Stimulated activated naive CD8-positive, alpha-beta T cell treated with anti-CD3 and anti-CD28 coated beads, Interleukin-15, Interleukin-2, amounts not matched to agents 100 U/mL and 50 U/mL, for 24 hours (primary cell): Measurements from ENCODE around the gene LACTBL1.
"Not testable (repeated sequence)": the region's sequence is repeated elsewhere in the genome, so short reads cannot be mapped to it uniquely, and the experiment has no call there.

ENCODE experiments used
- ATAC-seq: fragments of 150-1000 bp; cut with Tn5 transposase; one replicate; pipeline ENCODE4 v1.10.0; 2021
- DNase-seq: peaks from one replicate; pipeline ENCODE4 v3.0.0; 2021

Gene LACTBL1

GRCh38 chr1:22976461-22977243 lies 4.0 kb upstream of the LACTBL1 start:
- peak; percentile 83 for ATAC-seq
- DNase-seq: peak; percentile 54

GRCh38 chr1:22976127-22976460 lies 3.4 kb upstream of the LACTBL1 start:
- DNase-seq: no peak
- ATAC-seq: no peak

GRCh38 chr1:22975694-22976093 lies 3.0 kb upstream of the LACTBL1 start:
- DNase-seq (no peak), ATAC-seq (no peak)

GRCh38 chr1:22971611-22972405 lies 858 bp downstream of the LACTBL1 start:
- no peak for ATAC-seq
- DNase-seq: no peak

GRCh38 chr1:22971161-22971560 lies 1.5 kb downstream of the LACTBL1 start:
- no peak for ATAC-seq
- no peak for DNase-seq

- ATAC-seq (no peak), DNase-seq (no peak)
These were observed 2.6 kb downstream of the LACTBL1 start for GRCh38 chr1:22970096-22970495.

GRCh38 chr1:22969304-22969709 lies 3.4 kb downstream of the LACTBL1 start:
- DNase-seq (no peak), ATAC-seq (no peak)

- DNase-seq: no peak
- ATAC-seq: no peak
These were observed 4.8 kb downstream of the LACTBL1 start for GRCh38 chr1:22967833-22968232.

- DNase-seq (no peak), ATAC-seq (no peak)
These were observed 6.4 kb downstream of the LACTBL1 start for GRCh38 chr1:22966309-22966708.

GRCh38 chr1:22963044-22963677 lies 9.5 kb downstream of the LACTBL1 start:
- DNase-seq (no peak), ATAC-seq (no peak)

GRCh38 chr1:22962558-22962957 lies 10.1 kb downstream of the LACTBL1 start:
- no peak for ATAC-seq

GRCh38 chr1:22959545-22960360 lies 12.9 kb downstream of the LACTBL1 start:
- no peak for DNase-seq
- ATAC-seq: no peak

More at GRCh38 chr1:22962558-22962957, 10.1 kb downstream of the LACTBL1 start:
- DNase-seq: no peak

- DNase-seq: no peak
- ATAC-seq: no peak
These were observed 14.1 kb downstream of the LACTBL1 start for GRCh38 chr1:22958556-22958955.

- ATAC-seq (no peak), DNase-seq (no peak)
These were observed 15.6 kb downstream of the LACTBL1 start for GRCh38 chr1:22957066-22957465.

- DNase-seq (no peak), ATAC-seq (no peak)
These were observed 17.5 kb downstream of the LACTBL1 start for GRCh38 chr1:22955146-22955545.

GRCh38 chr1:22953740-22954141 lies 18.9 kb downstream of the LACTBL1 start:
- ATAC-seq (no peak), DNase-seq (no peak)

- ATAC-seq (no peak), DNase-seq (no peak)
These were observed 19.5 kb downstream of the LACTBL1 start for GRCh38 chr1:22953057-22953739.

- DNase-seq (no peak), ATAC-seq (no peak)
These were observed 20.0 kb downstream of the LACTBL1 start for GRCh38 chr1:22952694-22953056.

GRCh38 chr1:22951796-22952195 lies 20.9 kb downstream of the LACTBL1 start:
- no peak for ATAC-seq
- DNase-seq: no peak

- DNase-seq (no peak), ATAC-seq (no peak)
These were observed 22.8 kb downstream of the LACTBL1 start for GRCh38 chr1:22949822-22950331.

- not testable (repeated sequence) for ATAC-seq
These were observed 27.5 kb downstream of the LACTBL1 start for GRCh38 chr1:22945171-22945570.

More at GRCh38 chr1:22945171-22945570, 27.5 kb downstream of the LACTBL1 start:
- not testable (repeated sequence) for DNase-seq
